K562 (cell line): ENCODE results near the gene HSPA5. TPM values are rescaled to one million over a fixed set of nuclear protein-coding genes. Genes with fewer than 3 reads are reported as not detected.

Experiments used
- ATAC-seq: fragments of 200-7000 bp; cut with Tn5 transposase; 3 replicates; pipeline ENCODE4 v1.9.1; 2020; ENCODE audit warnings: moderate library complexity
- BruUV-seq: library from RNA; stranded (reverse); fragments of 400-500 nt; replicated peaks from 2 replicates; lab custom pipeline; 2021; lab: Mats Ljungman, UMichigan
- CTCF ChIA-PET: fragments of 300-600 bp; formaldehyde crosslinking; extraction: SDS; loops from one replicate; lab custom pipeline; 2021; ENCODE audit warnings: low intra/inter-chr PET ratio; lab: Yijun Ruan, JAX
- POLR2A ChIA-PET: fragments of 300-600, 350-650 bp; sonication (Branson Sonifier 250); formaldehyde crosslinking; extraction: SDS; loops from one replicate; lab custom pipeline; 2021; ENCODE audit warnings: antibody characterized with exemption, inconsistent platforms; lab: Yijun Ruan, JAX
- DNase-seq, 4 experiments: peaks; one replicate each; pipeline versions ENCODE4 v3.0.0 to v3.0.0-alpha.2; 2011 to 2018; ENCODE audit warnings: low spot score in 3 of 4, mixed read lengths in 3 of 4; ENCODE audit errors: extremely low read depth in 1 of 4
- FAIRE-seq: peaks from 2 replicates; lab custom pipeline; 2011; peaks lifted over from hg19 to GRCh38; lab: Jason Lieb, UNC
- H2AFZ ChIP-seq: 2 replicates; pipeline ENCODE4 v1.6.0; 2011; ENCODE audit warnings: low read depth, low read length, control low read depth, inconsistent platforms
- H3K27ac ChIP-seq: fragments of 200-600 bp; 3 replicates; pipeline ENCODE4 v1.8.0; 2011; ENCODE audit warnings: low read depth, mild to moderate bottlenecking, control low read depth, inconsistent platforms, low read length, moderate library complexity, mixed read lengths; ENCODE audit errors: extremely low read depth
- H3K27me3 ChIP-seq, 2 experiments: fragments of 300-600 bp in 1 of 2; 2 replicates in 1 of 2; 3 replicates in 1 of 2; pipeline versions ENCODE4 v1.6.0 to v1.8.0; 2011; ENCODE audit warnings: inconsistent platforms in 2 of 2, low read length in 2 of 2, mild to moderate bottlenecking in 1 of 2, mixed read lengths in 1 of 2, moderate library complexity in 1 of 2; ENCODE audit not compliant: control insufficient read depth in 2 of 2, insufficient read depth in 2 of 2
- H3K36me3 ChIP-seq: fragments of 300-600 bp; 3 replicates; pipeline ENCODE4 v1.8.0; 2011; ENCODE audit warnings: mild to moderate bottlenecking, low read length, inconsistent platforms; ENCODE audit not compliant: control insufficient read depth, insufficient read depth
- H3K4me1 ChIP-seq, 2 experiments: fragments of 200-600 bp in 1 of 2; replicated peaks in 1 of 2; 2 replicates in 1 of 2; 3 replicates in 1 of 2; pipeline versions ENCODE4 v1.5.1 to v1.8.0; 2011; ENCODE audit warnings: inconsistent platforms in 2 of 2, low read length in 2 of 2, mild to moderate bottlenecking in 1 of 2, mixed read lengths in 1 of 2, moderate library complexity in 1 of 2; ENCODE audit not compliant: control insufficient read depth in 2 of 2, insufficient read depth in 2 of 2
- H3K4me2 ChIP-seq: 2 replicates; pipeline ENCODE4 v1.6.1; 2011; ENCODE audit warnings: low read length, control low read depth, inconsistent platforms, mixed read lengths; ENCODE audit not compliant: insufficient read depth
- H3K4me3 ChIP-seq: fragments of 200-600 bp; sonication (generic), shearing (Covaris generic); 2 replicates; pipeline ENCODE4 v1.5.1; 2016; ENCODE audit warnings: control low read depth, inconsistent platforms
- H3K79me2 ChIP-seq: fragments of 200-600 bp; 3 replicates; pipeline ENCODE4 v1.8.0; 2011; ENCODE audit warnings: low read length, inconsistent platforms; ENCODE audit not compliant: control insufficient read depth, insufficient read depth
- H3K9ac ChIP-seq, 2 experiments: 2 replicates each; pipeline versions ENCODE4 v1.6.0 to v1.6.1; 2011; ENCODE audit warnings: low read depth in 2 of 2, low read length in 2 of 2, control low read depth in 1 of 2, inconsistent platforms in 1 of 2, mild to moderate bottlenecking in 1 of 2, mixed read lengths in 1 of 2; ENCODE audit not compliant: insufficient read depth in 1 of 2
- H3K9me1 ChIP-seq: one replicate; pipeline ENCODE4 v1.6.0; 2011; ENCODE audit warnings: inconsistent platforms, mild to moderate bottlenecking, low read length, moderate library complexity; ENCODE audit not compliant: control insufficient read depth, insufficient read depth
- H3K9me3 ChIP-seq: replicated peaks from 2 replicates; pipeline ENCODE4 v1.5.1; 2011; ENCODE audit warnings: low read depth, low read length, inconsistent platforms; ENCODE audit not compliant: control insufficient read depth, insufficient read depth
- H4K20me1 ChIP-seq: replicated peaks from 2 replicates; pipeline ENCODE4 v1.6.1; 2011; ENCODE audit warnings: low read length, inconsistent platforms, mixed read lengths; ENCODE audit not compliant: control insufficient read depth, insufficient read depth
- CSDE1 ChIP-seq, 2 experiments: fragments of 450-650 bp; IDR thresholded peaks; 2 replicates each; pipeline ENCODE4 v1.6.1; 2016; ENCODE audit warnings: mild to moderate bottlenecking in 1 of 2
- GTF2E2 ChIP-seq: fragments of 200-800 bp; sonication (Bioruptor generic); IDR thresholded peaks from 2 replicates; pipeline ENCODE4 v1.6.1; 2016; ENCODE audit warnings: missing genetic modification characterization, missing compliant biosample characterization
- MAFF ChIP-seq: IDR thresholded peaks from 2 replicates; pipeline ENCODE4 v1.6.1; 2012; ENCODE audit warnings: low read length, improper control_type of control experiment
- MIER1 ChIP-seq: fragments of 450-650 bp; IDR thresholded peaks from 2 replicates; pipeline ENCODE4 v1.6.1; 2016; ENCODE audit warnings: antibody characterized with exemption, mild to moderate bottlenecking, low read depth
- NR1H2 ChIP-seq: sonication (generic); formaldehyde crosslinking; IDR thresholded peaks from 2 replicates; pipeline ENCODE4 v1.4.0; 2020; ENCODE audit warnings: mild to moderate bottlenecking, missing genetic modification reagents
- RBM14 ChIP-seq: fragments of 200-400 bp; formaldehyde crosslinking; IDR thresholded peaks from 2 replicates; pipeline ENCODE4 v1.6.1; 2018; ENCODE audit warnings: low read depth, mild to moderate bottlenecking, low read length, moderate library complexity, borderline replicate concordance; ENCODE audit not compliant: insufficient read depth
- SETDB1 ChIP-seq: IDR thresholded peaks from one replicate; pipeline ENCODE4 v1.6.1; 2012; ENCODE audit warnings: low read length, control low read depth, inconsistent platforms
- TEAD4 ChIP-seq, 2 experiments: sonication (generic) in 1 of 2; formaldehyde crosslinking in 1 of 2; IDR thresholded peaks; 2 replicates each; pipeline versions ENCODE4 v1.6.1 to v1.8.0; 2012 to 2022; ENCODE audit warnings: borderline replicate concordance in 1 of 2, inconsistent platforms in 1 of 2, low read length in 1 of 2, mild to moderate bottlenecking in 1 of 2, missing genetic modification reagents in 1 of 2
- XRCC3 ChIP-seq: fragments of 450-650 bp; IDR thresholded peaks from 2 replicates; pipeline ENCODE4 v1.6.1; 2017; ENCODE audit warnings: mild to moderate bottlenecking, moderate library complexity
- ZFPM2 ChIP-seq: fragments of 250-450 bp; sonication (Bioruptor Pico); IDR thresholded peaks from 2 replicates; pipeline ENCODE4 v1.5.1; 2022; ENCODE audit warnings: mild to moderate bottlenecking
- ZNF444 ChIP-seq: fragments of 250-450 bp; sonication (Bioruptor Pico); IDR thresholded peaks from 2 replicates; pipeline ENCODE4 v1.4.0; 2020; ENCODE audit warnings: mild to moderate bottlenecking, moderate library complexity
- WGBS: fragments of 100-300 bp; shearing (Covaris generic); methylation state at CpG from one replicate; pipeline ENCODE4 v1.1.6; 2016; ENCODE audit warnings: low coverage, mixed read lengths; ENCODE audit not compliant: insufficient coverage; ENCODE audit errors: missing lambda C conversion rate; 5-methylcytosine and 5-hydroxymethylcytosine counted together
- in situ Hi-C: fragments of 300-500 bp; cut with MboI; formaldehyde crosslinking; loops from 4 replicates; pipeline ENCODE4 v1.15.0; 2018; ENCODE audit warnings: inconsistent platforms, mixed read lengths
- intact Hi-C: fragments of 100-400 bp; cut with micrococcal nuclease; formaldehyde crosslinking; loops from 2 replicates; pipeline ENCODE4 v1.14.2; 2022
- polyA plus RNA-seq, 8 experiments: library from polyadenylated mRNA; depleted of rRNA in 4 of 8; stranded (reverse) in 5 of 8; unstranded in 3 of 8; fragments of >200 nt; fragmentation: Nextera tagmentation in 2 of 8; fragmentation: Illumina TruSeq in 1 of 8; extraction: Ambion mirVana in 2 of 8; extraction: Trizol in 1 of 8; gene quantifications; 2 replicates each; pipeline versions ENCODE4 v1.2.1 to v1.2.3, GENCODE V29; 2011 to 2014; ENCODE audit warnings: inconsistent platforms in 1 of 8, missing spikeins in 1 of 8
- total RNA-seq, 7 experiments: library from RNA; depleted of rRNA in 6 of 7; stranded (reverse); fragments of >200 nt in 6 of 7; fragmentation: Illumina TruSeq in 2 of 7; extraction: Trizol in 2 of 7; gene quantifications; 2 replicates each; pipeline versions ENCODE4 v1.2.1 to v1.2.3, GENCODE V29; 2011 to 2021; ENCODE audit warnings: low replicate concordance in 1 of 7
- TF ChIP-seq, protein P1 (sequence below): fragments of 450-650 bp; formaldehyde crosslinking; IDR thresholded peaks from 2 replicates; pipeline ENCODE4 v1.4.0; 2020; ENCODE audit warnings: mild to moderate bottlenecking, moderate library complexity
- TF ChIP-seq, protein P2 (sequence below), 2 experiments: fragments of 200-800 bp in 1 of 2; sonication (Bioruptor generic) in 1 of 2; sonication (generic) in 1 of 2; formaldehyde crosslinking in 1 of 2; IDR thresholded peaks in 1 of 2; conservative IDR thresholded peaks in 1 of 2; 2 replicates each; pipeline versions ENCODE4 v1.5.0 to v1.6.1; 2016 to 2020; ENCODE audit warnings: missing compliant biosample characterization in 1 of 2, missing genetic modification characterization in 1 of 2, missing genetic modification reagents in 1 of 2
- TF ChIP-seq, protein P3 (sequence below): fragments of 450-650 bp; formaldehyde crosslinking; IDR thresholded peaks from 2 replicates; pipeline ENCODE4 v1.4.0; 2020; ENCODE audit warnings: mild to moderate bottlenecking, moderate library complexity

Gene HSPA5
- total and polyA plus RNA-seq, 9 of the 15 experiments (the other 6 are each of a cell fraction or from before 2014, with no cell fraction given), result 48.0 to 265 (median 113) TPM

DNA sequence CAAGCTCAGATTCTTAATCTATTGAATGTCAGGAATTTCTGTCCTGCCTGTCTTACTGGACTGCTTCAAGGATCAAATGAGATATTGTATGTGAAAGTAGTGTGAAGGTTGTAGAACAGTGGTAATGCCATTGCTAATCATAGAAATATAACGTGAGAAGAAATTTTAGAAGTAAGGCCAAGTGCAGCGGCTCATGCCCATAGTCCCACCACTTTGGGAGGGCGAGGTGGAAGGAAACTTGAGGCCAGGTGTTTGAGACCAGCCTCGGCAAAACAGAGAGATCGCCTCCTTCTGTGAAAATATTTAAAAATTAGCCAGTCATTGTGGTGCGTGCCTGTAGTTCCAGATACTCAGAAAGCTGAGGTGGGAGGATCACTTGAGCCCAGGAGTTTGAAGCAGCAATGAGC lies 5.1 kb upstream of the HSPA5 start (continued):
- TF ChIP-seq, protein P1, sequence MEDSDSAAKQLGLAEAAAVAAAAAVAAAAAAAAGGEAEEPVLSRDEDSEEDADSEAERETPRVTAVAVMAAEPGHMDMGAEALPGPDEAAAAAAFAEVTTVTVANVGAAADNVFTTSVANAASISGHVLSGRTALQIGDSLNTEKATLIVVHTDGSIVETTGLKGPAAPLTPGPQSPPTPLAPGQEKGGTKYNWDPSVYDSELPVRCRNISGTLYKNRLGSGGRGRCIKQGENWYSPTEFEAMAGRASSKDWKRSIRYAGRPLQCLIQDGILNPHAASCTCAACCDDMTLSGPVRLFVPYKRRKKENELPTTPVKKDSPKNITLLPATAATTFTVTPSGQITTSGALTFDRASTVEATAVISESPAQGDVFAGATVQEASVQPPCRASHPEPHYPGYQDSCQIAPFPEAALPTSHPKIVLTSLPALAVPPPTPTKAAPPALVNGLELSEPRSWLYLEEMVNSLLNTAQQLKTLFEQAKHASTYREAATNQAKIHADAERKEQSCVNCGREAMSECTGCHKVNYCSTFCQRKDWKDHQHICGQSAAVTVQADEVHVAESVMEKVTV (CRISPR knock-in tag), result no peak
- TF ChIP-seq XRCC3 (no peak), SETDB1 (no peak), ZFPM2 (no peak), MAFF (peak; percentile 66; the same call in 1 of the 2 replicates)
- TF ChIP-seq, protein P2, sequence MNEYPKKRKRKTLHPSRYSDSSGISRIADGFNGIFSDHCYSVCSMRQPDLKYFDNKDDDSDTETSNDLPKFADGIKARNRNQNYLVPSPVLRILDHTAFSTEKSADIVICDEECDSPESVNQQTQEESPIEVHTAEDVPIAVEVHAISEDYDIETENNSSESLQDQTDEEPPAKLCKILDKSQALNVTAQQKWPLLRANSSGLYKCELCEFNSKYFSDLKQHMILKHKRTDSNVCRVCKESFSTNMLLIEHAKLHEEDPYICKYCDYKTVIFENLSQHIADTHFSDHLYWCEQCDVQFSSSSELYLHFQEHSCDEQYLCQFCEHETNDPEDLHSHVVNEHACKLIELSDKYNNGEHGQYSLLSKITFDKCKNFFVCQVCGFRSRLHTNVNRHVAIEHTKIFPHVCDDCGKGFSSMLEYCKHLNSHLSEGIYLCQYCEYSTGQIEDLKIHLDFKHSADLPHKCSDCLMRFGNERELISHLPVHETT (CRISPR knock-in tag; conservative IDR thresholded peaks at IDR 0.05 in 1 of 2, IDR thresholded peaks at IDR 0.05 in 1 of 2), result 0 out of 4 replicates have a peak, but pooled peaks of 1 of the 2 experiments have one; percentile 43

DNA sequence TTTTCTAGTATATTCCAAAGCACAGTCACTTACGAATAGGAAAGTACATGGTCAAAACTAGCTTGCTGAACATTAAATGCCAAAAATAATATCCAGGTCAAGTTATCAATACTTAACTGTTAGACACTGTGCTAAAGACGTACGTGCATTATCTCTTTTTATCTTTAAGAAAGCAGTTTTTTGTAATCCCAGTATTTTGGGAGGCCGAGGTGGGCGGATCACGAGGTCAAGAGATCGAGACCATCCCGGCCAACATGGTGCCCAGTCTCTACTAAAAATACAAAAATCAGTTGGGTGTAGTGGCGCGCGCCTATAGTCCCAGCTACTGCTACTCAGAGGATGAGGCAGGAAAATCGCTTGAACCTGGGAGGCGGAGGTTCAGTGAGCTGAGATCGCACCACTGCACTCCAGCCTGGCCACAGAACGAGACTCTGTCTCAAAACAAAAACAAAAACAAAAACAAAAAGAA lies 2.7 kb upstream of the HSPA5 start:
- CTCF ChIA-PET, result no interaction called here
- peaks cover 34% of the 10 kb centered on the region for H3K79me2 ChIP-seq
- peaks cover 23 to 29% of the 10 kb centered on the region in 2 experiments; a peak in 4 of 5 replicates for H3K4me1 ChIP-seq
- peaks cover 22% of the 10 kb centered on the region for H3K36me3 ChIP-seq
- peak overlapping the region; percentile 12 to 99; a peak in 3 of 4 replicates for H3K9ac ChIP-seq
- no peak for ATAC-seq
- no peak for DNase-seq
- no peaks in the 10 kb centered on the region for H3K9me1 ChIP-seq
- in situ Hi-C loops, result no loop called here
- POLR2A ChIA-PET, result interaction anchor here (1.0 to 1.4 kb wide), 6 partner anchors 9 to 24 kb away, joined by 3 to 6 read pairs (median 4); no protein-coding TSS in a partner anchor
- no peak for FAIRE-seq
- peaks cover 23% of the 10 kb centered on the region for H4K20me1 ChIP-seq
- no peak overlapping the region for H3K4me2 ChIP-seq
- H3K9me3 ChIP-seq, result no peaks in the 10 kb centered on the region
- H3K27me3 ChIP-seq, result no peaks in the 10 kb centered on the region; a peak in 1 of 5 replicates
- WGBS, result 54% methylated on average over 15 of the region's 15 CpGs
- intact Hi-C loops, result loop anchor here (1.0 to 5.0 kb wide), 2 partner anchors 40 to 377 kb away; no protein-coding TSS in a partner anchor
- H2AFZ ChIP-seq, result peak overlapping the region; percentile 57
- peak overlapping the region; percentile 99 for H3K27ac ChIP-seq
- no TSS peak for BruUV-seq
- no peak overlapping the region for H3K4me3 ChIP-seq
- no peak for TF ChIP-seq MIER1
- TF ChIP-seq NR1H2 (CRISPR knock-in tag), result no peak
- TF ChIP-seq, protein P3, sequence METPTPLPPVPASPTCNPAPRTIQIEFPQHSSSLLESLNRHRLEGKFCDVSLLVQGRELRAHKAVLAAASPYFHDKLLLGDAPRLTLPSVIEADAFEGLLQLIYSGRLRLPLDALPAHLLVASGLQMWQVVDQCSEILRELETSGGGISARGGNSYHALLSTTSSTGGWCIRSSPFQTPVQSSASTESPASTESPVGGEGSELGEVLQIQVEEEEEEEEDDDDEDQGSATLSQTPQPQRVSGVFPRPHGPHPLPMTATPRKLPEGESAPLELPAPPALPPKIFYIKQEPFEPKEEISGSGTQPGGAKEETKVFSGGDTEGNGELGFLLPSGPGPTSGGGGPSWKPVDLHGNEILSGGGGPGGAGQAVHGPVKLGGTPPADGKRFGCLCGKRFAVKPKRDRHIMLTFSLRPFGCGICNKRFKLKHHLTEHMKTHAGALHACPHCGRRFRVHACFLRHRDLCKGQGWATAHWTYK (CRISPR knock-in tag), result 0 out of 2 replicates have a peak, but pooled peaks have one; percentile 31
- 0 out of 2 replicates have a peak, but pooled peaks have one; percentile 7 for TF ChIP-seq GTF2E2 (tag)
- no peak for TF ChIP-seq ZNF444 (CRISPR knock-in tag)
- TF ChIP-seq CSDE1 (IDR thresholded peaks at IDR 0.05), result no peak
- TF ChIP-seq RBM14, result no peak
- no peak for TF ChIP-seq TEAD4 (IDR thresholded peaks at IDR 0.05; ENCODE audit: low read length)
- TF ChIP-seq TEAD4 (CRISPR knock-in tag; IDR thresholded peaks at IDR 0.05; ENCODE audit: borderline replicate concordance), result no peak
- TF ChIP-seq, protein P1 (CRISPR knock-in tag), result no peak
